Activated CD4-positive, alpha-beta T cell treated with anti-CD3 and anti-CD28 coated beads, Interleukin-2, amount 50 U/mL, for 16 hours (primary cell): ENCODE data around the gene ZNF670.

Source experiments
- DNase-seq: peaks from one replicate; pipeline ENCODE4 v3.0.0-alpha.2; 2020

ZNF670 gene

GRCh38 chr1:247103859-247104591 lies 25.4 kb upstream of the ZNF670 start, which contains the start of gene ZNF669:
TSS of gene ZNF669 (minus strand) at chr1:247104356. CDS start at chr1:247104199, 157 bp downstream.
- DNase-seq: peak; percentile 95

GRCh38 chr1:247102381-247102780 lies 23.8 kb upstream of the ZNF670 start:
- DNase-seq: no peak

GRCh38 chr1:247100676-247101279 lies 22.2 kb upstream of the ZNF670 start:
- DNase-seq: no peak

- DNase-seq: no peak
Measured at GRCh38 chr1:247096958-247097357, 18.3 kb upstream of the ZNF670 start.

- no peak for DNase-seq
Measured at GRCh38 chr1:247096544-247096943, 17.9 kb upstream of the ZNF670 start.

GRCh38 chr1:247096112-247096511 lies 17.5 kb upstream of the ZNF670 start:
- no peak for DNase-seq

- no peak for DNase-seq
Measured at GRCh38 chr1:247090455-247090854, 11.8 kb upstream of the ZNF670 start.

GRCh38 chr1:247089616-247090375 lies 11.2 kb upstream of the ZNF670 start:
- no peak for DNase-seq

- no peak for DNase-seq
Measured at GRCh38 chr1:247088967-247089366, 10.4 kb upstream of the ZNF670 start.

GRCh38 chr1:247087256-247087655 lies 8.6 kb upstream of the ZNF670 start:
- DNase-seq: no peak

- DNase-seq: no peak
Measured at GRCh38 chr1:247085310-247085709, 6.7 kb upstream of the ZNF670 start.

GRCh38 chr1:247084771-247085170 lies 6.2 kb upstream of the ZNF670 start:
- no peak for DNase-seq

- no peak for DNase-seq
Measured at GRCh38 chr1:247079141-247079874, 697 bp upstream of the ZNF670 start.

GRCh38 chr1:247077876-247078257 lies 744 bp downstream of the ZNF670 start:
- peak; percentile 2 for DNase-seq

- DNase-seq: no peak
Measured at GRCh38 chr1:247077213-247077612, 1.4 kb downstream of the ZNF670 start.

- no peak for DNase-seq
Measured at GRCh38 chr1:247070645-247071044, 8.0 kb downstream of the ZNF670 start.

- no peak for DNase-seq
Measured at GRCh38 chr1:247064304-247064703, 14.3 kb downstream of the ZNF670 start.

GRCh38 chr1:247060771-247061170 lies 17.8 kb downstream of the ZNF670 start:
- DNase-seq: no peak

- DNase-seq: no peak
Measured at GRCh38 chr1:247056071-247056470, 22.5 kb downstream of the ZNF670 start.

GRCh38 chr1:247054992-247055415 lies 23.6 kb downstream of the ZNF670 start:
- no peak for DNase-seq

- no peak for DNase-seq
Measured at GRCh38 chr1:247047702-247048101, 30.9 kb downstream of the ZNF670 start.

GRCh38 chr1:247047260-247047659 lies 31.4 kb downstream of the ZNF670 start:
- DNase-seq: no peak

GRCh38 chr1:247043406-247043805 lies 35.2 kb downstream of the ZNF670 start:
- DNase-seq: no peak
